NCI-H2196 treated with DMSO at 0.1 percent for 48 hours (cell line): ENCODE data around the gene ZRANB3.
A peak's percentile ranks its signal among the peaks of the same experiment; 100 is the strongest.
"Not testable (repeated sequence)": the region's sequence is repeated elsewhere in the genome, so short reads cannot be mapped to it uniquely, and the experiment has no call there.

ENCODE experiments used
- DNase-seq: peaks from one replicate; lab custom pipeline; 2025; ENCODE audit not compliant: unreplicated experiment; lab: John Stamatoyannopoulos, UW

Gene ZRANB3

GRCh38 chr2:135530313-135531230 is at the start of gene ZRANB3:
TSS of gene ZRANB3 (minus strand) at chr2:135531218.
- DNase-seq, result peak; percentile 98

- DNase-seq, result no peak
These were observed 42.6 kb upstream of the ZRANB3 start for GRCh38 chr2:135573620-135574019.

GRCh38 chr2:135570884-135571283 is 39.9 kb upstream of the ZRANB3 start:
- no peak for DNase-seq

- no peak for DNase-seq
These were observed 32.8 kb upstream of the ZRANB3 start for GRCh38 chr2:135563793-135564192.

- DNase-seq, result no peak
These were observed 30.9 kb upstream of the ZRANB3 start for GRCh38 chr2:135561925-135562324.

GRCh38 chr2:135557530-135557929 is 26.5 kb upstream of the ZRANB3 start:
- DNase-seq, result no peak

GRCh38 chr2:135555311-135555710 is 24.3 kb upstream of the ZRANB3 start:
- no peak for DNase-seq

- no peak for DNase-seq
These were observed 21.9 kb upstream of the ZRANB3 start for GRCh38 chr2:135552887-135553286.

GRCh38 chr2:135551356-135551755 is 20.3 kb upstream of the ZRANB3 start:
- no peak for DNase-seq

- DNase-seq, result no peak
These were observed 16.3 kb upstream of the ZRANB3 start for GRCh38 chr2:135547311-135547710.

- DNase-seq, result no peak
These were observed 15.4 kb upstream of the ZRANB3 start for GRCh38 chr2:135546436-135546835.

GRCh38 chr2:135533545-135533944 is 2.5 kb upstream of the ZRANB3 start:
- DNase-seq, result not testable (repeated sequence)

- DNase-seq, result no peak
These were observed 1.6 kb upstream of the ZRANB3 start for GRCh38 chr2:135532581-135532980.

GRCh38 chr2:135531231-135532197 is 496 bp upstream of the ZRANB3 start, which contains the start of gene R3HDM1:
TSS of gene R3HDM1 (plus strand) at chr2:135531484. CDS start at chr2:135604846, 73,362 bp downstream.
- peak; percentile 99 for DNase-seq

- no peak for DNase-seq
These were observed 3.0 kb downstream of the ZRANB3 start for GRCh38 chr2:135528006-135528405.

GRCh38 chr2:135525786-135526185 is 5.2 kb downstream of the ZRANB3 start:
- no peak for DNase-seq

GRCh38 chr2:135512099-135512498 is 18.9 kb downstream of the ZRANB3 start:
- DNase-seq, result no peak

- no peak for DNase-seq
These were observed 20.4 kb downstream of the ZRANB3 start for GRCh38 chr2:135510577-135510976.

GRCh38 chr2:135504811-135505210 is 26.2 kb downstream of the ZRANB3 start:
- no peak for DNase-seq

- DNase-seq, result not testable (repeated sequence)
These were observed 32.4 kb downstream of the ZRANB3 start for GRCh38 chr2:135498588-135498987.

- DNase-seq, result no peak
These were observed 36.1 kb downstream of the ZRANB3 start for GRCh38 chr2:135494917-135495316.
